NOMO-1 (cell line): ENCODE results near the gene CSNK1G2.
A peak's percentile ranks its signal among the peaks of the same experiment; 100 is the strongest.

ENCODE experiments used
- DNase-seq, 2 experiments: peaks; one replicate each; lab custom pipeline; 2025; ENCODE audit not compliant: unreplicated experiment in 2 of 2; lab: John Stamatoyannopoulos, UW

Gene CSNK1G2

GRCh38 chr19:1917926-1918325 lies 23.0 kb upstream of the CSNK1G2 start:
- DNase-seq, result no peak

DNA sequence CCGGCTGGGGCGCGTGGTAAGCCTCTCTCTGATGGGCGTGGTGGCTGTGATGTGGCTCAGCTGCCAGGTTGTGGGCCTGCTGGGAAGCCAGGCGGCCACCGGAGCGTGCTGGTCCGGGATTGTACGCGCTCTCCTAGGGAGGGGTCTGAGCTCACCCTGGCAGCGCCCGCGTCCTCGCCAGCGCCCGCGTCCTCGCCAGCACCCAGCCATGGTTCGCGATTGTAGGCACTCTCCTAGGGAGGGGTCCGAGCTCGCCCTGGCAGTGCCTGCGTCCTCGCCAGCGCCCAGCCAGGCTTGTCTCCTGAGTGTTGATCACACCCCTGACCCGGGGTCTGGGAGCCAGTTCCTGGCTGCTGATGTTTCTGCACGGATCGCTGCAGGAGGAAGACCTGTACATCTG lies 22.0 kb upstream of the CSNK1G2 start:
- DNase-seq, result no peak

- no peak for DNase-seq
Observed at GRCh38 chr19:1920644-1921043, 20.3 kb upstream of the CSNK1G2 start.

DNA sequence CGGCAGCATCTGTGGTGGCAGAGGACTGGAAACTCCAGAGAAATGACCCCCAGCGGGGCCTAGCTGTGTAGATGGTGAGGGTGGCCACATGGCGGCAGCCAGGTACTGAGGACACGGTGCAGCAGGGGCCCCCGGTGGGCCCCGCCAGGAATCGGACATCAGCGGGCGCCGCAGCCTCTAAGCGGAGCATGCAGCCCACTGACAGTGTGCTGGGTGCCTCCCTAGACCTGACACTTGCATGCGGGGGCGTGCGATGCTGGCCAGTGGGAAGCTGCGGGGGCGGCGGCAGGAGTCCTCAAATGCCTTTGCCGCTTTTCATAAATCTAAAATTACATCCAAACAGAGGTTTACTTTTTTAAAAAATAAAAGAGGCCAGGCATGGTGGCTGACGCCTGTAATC lies 19.6 kb upstream of the CSNK1G2 start:
- no peak for DNase-seq

DNA sequence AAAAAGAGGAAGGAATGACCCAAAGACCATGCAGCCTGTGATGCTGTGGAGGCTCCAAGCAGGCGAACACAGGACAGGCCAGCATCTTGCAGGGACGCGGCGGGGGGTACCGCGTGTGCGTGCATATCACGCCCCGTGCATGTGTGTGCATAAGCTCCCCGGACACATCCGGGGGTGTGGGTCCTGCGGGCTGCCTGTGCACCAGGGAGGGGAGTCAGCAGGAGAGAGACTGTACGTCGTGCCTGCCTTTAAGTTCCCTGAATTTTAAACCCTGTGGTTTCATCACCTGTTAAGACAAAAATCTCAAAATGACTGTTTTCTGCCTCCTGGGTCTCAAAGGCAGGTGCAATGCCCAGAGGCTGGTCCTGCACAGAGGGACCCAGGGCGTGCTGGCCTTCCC lies 19.1 kb upstream of the CSNK1G2 start:
- DNase-seq, result no peak

- no peak for DNase-seq
Observed at GRCh38 chr19:1922803-1923202, 18.2 kb upstream of the CSNK1G2 start.

- DNase-seq, result peak; percentile 74 to 89
Observed at GRCh38 chr19:1923319-1923718, 17.7 kb upstream of the CSNK1G2 start.

DNA sequence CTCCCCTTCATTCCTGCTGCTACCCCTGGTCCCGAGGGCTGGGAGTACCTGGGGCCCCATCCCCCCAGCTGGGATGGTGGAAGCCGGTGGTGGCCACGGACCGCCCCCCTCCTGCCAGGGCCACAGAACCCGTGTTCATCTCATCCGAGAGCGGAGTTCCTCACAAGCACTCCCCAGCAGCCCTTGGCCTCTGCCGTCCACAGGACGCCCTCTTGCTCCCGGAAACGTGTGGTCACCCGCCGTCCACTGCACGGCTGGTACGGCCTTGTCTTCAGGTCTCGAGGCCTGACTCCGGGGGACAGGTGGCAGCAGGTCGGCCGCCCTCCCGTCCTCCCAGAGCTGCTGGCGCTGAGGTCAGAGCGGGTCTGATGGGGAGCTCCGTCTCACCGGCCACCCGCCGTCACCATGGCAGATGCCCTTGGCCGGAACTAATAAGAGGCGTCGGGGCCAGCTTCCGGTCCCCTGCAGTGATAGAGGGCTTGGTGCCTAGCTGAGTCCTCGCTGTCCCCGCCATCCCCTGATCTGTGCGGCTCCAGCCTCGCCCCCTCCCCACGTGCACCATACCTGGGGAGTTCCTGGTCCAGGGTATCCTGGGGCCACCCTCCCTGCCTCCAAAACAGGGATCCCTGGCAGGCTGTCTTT lies 16.5 kb upstream of the CSNK1G2 start:
- no peak for DNase-seq

DNA sequence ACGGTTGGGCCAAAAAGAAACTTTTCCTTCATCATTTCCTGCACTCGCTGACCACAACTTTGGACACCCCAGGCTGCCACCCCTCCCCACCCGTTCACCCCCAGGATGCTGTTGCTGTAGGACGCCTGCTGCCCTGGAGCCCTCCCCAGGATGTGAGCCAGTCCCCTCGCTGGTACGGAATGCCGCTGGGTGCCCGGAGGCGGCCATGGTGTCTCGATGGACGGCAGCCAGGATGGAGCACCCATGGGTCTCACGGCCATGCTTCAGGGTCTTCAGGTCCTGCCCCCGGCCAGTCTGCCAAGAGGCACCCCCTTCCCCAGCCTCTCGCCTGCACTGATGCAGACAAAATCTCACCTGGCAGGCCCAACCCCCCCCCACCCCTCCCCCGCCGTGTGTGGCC lies 15.4 kb upstream of the CSNK1G2 start:
- no peak for DNase-seq

GRCh38 chr19:1929021-1929742 lies 11.8 kb upstream of the CSNK1G2 start:
- peak; percentile 63 to 73 for DNase-seq

DNA sequence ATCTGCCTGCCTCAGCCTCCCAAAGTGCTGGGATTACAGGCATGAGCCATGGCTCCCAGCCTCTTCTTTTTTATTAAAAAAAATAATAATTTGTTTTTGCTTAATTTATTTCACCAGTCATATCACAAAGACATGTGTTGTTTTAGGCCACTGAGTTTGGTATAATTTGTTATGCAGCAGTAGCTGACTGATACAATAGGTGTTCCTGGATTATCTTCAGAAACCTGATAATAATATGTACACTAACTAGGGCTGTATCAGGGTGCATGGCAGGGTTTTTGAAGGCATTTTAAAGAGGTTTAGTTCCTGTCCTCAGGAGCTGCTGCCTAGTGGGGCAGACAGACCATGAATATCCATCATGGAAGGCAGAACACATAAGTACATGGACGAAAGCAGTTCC lies 9.5 kb upstream of the CSNK1G2 start:
- DNase-seq, result no peak

DNA sequence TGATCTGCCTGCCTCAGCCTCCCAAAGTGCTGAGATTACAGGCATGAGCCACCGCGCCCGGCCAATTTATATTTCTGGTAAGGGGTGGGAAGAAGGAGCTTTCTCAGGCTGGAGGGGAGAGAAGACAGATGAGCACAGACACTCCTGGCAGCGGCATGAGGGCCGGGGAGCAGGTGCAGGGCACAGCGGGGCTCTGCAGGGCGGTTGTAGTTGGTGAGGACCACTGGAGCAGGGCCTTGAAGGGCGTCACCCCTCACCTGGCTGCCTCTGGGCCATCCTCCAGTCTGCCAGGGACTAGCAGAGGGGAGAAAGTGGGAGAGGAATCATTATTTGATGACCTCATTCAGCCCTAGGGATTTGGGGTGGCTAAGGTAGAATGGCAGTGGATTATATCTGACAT lies 8.6 kb upstream of the CSNK1G2 start:
- no peak for DNase-seq

DNA sequence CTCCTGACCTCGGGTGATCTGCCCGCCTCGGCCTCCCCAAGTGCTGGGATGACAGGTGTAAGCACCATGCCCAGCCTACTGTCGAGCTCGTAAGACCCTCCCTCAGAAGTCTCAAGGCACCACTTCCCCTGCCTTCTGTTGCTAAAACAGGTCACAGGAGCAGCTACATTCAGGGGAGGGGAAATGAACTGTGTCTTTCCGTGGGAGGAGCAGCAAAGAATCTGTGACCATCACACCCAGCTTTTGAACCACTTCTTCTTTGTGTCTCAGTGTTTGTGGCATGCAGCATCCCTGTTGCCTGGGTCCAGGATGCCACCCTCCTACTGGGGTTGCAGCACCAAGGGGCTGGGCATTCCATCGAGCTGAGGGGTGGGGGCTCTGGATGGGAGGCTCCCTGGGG lies 7.7 kb upstream of the CSNK1G2 start:
- DNase-seq, result no peak

GRCh38 chr19:1933942-1934341 lies 7.0 kb upstream of the CSNK1G2 start:
- no peak for DNase-seq

GRCh38 chr19:1935484-1936208 lies 5.3 kb upstream of the CSNK1G2 start:
- DNase-seq, result peak in 1 of 2 experiments; percentile 17

GRCh38 chr19:1936430-1936829 lies 4.5 kb upstream of the CSNK1G2 start:
- no peak for DNase-seq

- no peak for DNase-seq
Observed at GRCh38 chr19:1936916-1937610, 3.9 kb upstream of the CSNK1G2 start.

- no peak for DNase-seq
Observed at GRCh38 chr19:1938071-1938470, 2.9 kb upstream of the CSNK1G2 start.

- peak; percentile 59 to 74 for DNase-seq
Observed at GRCh38 chr19:1942078-1942933, 1.3 kb downstream of the CSNK1G2 start.

GRCh38 chr19:1942934-1943555 lies 2.1 kb downstream of the CSNK1G2 start:
- DNase-seq, result no peak
